Middle frontal gyrus (tissue), 1 donor: ENCODE data around the gene FOXO1.

Experiments
- DNase-seq: peaks from one replicate; pipeline ENCODE4 v3.0.0-alpha.2; 2015; ENCODE audit warnings: low spot score; ENCODE audit errors: extremely low spot score

The FOXO1 gene

DNA sequence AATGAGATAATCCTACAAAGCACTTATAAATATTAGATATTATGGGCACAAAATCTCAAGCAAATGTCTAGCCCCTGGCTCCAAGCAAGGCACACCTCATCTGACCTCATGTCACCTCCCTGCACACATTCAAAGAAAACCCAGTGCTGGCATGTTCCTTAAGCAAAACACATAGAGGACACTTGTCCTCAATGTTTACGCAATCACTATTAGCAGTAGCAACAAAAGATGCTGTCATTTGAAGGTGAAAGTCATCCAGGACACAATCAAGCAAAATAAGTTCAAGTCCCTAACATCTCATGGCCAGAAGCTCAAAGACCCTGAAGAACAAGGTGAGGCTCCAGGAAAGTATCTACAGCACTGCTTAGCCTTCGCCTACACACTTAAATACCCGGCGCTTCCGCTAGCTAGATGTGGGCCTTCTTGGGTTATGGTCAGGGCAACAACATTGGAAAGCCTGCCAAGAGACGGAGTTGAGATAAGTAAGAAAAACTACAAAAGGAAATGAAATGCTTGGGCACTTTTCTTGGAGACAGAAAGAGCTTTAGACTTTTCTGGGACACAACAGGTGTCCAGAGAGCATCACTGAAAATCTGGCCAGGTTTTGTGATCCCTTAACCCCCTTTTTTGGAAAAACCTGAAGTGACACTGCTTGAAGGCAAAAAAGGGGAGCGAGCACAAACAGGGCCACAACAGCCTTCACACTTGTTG is 85.7 kb downstream of the FOXO1 start:
- no peak for DNase-seq

GRCh38 chr13:40579535-40579934 is 86.9 kb downstream of the FOXO1 start:
- no peak for DNase-seq

GRCh38 chr13:40578055-40578454 is 88.4 kb downstream of the FOXO1 start:
- no peak for DNase-seq

- no peak for DNase-seq
Measured at GRCh38 chr13:40576369-40576768, 90.1 kb downstream of the FOXO1 start.

DNA sequence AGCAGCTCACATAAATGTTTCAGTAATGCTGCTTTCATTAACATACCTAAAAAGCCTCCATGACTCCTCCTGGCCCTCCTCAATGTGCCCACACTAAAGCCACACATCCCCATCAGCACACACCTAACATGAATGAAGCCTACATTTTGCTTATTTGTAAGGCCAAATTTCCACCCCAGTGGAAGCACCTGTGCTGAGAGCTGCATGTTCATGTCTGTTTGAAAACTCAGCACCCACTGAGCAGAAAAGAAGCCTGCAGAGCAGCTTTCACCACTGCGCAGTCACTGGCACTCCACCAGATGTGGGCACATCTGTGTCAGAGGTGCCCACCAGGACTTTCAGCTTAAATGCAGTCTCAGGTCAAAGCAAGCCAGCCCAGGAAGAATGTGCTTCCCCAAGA is 93.5 kb downstream of the FOXO1 start:
- DNase-seq: no peak

GRCh38 chr13:40571338-40571963 is 95.0 kb downstream of the FOXO1 start:
- DNase-seq: no peak

- no peak for DNase-seq
Measured at GRCh38 chr13:40570930-40571329, 95.5 kb downstream of the FOXO1 start.

DNA sequence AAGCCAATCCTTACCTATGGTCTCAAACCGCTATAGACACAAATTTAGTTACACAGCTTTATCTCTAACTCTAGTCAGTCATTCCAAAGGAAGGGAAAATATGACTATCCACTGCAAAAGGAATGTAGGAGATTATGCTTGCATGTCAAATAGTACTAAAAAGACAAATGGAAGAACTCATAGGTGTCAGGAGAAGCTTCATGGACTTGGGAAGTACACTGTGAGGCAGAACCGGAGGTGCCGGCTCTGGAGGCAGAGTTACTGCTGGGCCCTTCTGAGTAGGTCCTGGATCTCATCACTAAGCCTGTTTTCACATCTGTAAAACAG is 97.5 kb downstream of the FOXO1 start:
- no peak for DNase-seq

DNA sequence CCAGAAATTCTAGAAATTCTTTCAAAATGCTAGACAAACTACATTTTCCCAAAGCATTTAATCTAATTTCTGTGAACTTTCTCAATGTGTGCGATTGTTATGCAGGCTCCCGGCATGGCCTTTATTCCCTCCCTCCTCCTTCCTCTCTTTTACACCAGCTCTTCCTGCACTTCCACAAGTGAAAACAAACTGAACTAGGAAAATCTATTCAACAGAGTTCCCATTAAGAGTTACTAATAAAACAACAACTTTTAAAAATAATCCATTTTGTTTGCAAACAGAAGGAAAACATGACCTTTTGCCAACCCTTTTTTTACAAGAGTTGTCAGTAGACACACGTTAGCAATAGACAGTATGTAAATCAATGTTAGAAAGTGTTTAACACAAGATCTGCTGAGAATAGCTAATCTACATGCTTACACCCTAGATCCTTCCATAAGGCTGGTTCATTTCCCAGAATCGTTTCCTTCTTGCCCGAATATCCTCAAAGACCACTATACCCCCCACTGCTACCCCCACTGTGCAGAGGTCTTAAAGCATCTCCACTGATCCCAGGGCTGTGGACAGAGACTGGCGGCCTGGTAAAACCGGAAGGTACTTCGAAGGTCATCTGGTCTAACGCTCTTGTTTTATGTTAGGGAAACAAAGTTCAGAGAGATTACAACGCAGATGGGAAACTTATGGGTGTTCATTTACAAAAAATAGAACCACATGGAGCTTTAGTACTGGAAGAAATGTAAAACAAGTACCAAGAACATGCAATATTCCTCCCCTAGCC is 98.0 kb downstream of the FOXO1 start:
- no peak for DNase-seq

DNA sequence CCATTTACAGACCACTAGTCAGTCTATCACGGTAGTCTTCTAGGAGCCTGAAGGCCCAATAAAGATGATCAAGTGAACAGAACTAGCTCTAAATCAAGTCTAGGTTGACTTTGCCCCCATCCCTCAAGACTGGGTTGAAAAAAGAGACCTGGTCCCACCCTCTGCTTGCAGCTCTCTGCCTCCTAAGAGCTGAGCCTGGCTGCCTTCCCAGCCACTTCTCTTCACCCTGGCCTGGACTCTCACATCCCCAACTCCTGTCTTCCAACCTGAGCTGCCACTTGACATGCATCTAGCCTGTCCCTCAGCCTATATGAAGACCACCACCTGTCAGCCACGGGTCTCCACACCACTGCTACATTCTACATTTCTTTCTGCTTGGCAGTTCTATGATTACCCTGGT is 99.6 kb downstream of the FOXO1 start:
- DNase-seq: no peak

GRCh38 chr13:40565282-40566148 is 100.9 kb downstream of the FOXO1 start:
- DNase-seq: no peak

DNA sequence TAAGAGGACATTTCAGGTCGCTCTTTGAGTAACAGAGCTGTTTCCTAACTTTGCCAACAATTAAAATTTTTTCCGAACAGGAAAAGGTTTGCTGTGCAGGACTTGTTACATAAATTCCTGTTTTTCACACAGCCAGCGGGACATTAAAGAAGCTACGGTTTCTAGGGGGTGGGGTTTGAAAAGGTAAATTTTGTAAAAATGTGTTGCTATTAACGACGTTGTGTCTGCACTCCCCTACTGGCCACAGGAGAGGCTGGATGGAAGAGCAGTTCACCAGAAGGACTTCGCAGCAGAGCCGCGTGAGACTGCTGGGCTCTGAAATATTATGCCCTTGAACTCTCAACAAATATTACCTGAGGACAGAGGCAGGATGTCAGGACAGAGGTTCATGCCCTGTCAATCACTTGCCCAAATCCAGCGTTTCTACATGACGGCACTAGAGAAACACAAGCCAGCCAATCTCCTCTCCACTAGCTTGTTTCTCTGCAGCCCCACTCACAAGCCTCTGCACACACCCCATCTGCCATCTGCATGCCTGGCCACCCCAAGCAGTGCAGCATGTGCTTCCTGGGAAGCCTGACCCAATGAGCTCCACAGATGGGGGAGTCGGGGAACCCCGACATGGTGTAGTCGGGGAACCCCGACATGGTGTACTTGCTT is 102.0 kb downstream of the FOXO1 start:
- no peak for DNase-seq

DNA sequence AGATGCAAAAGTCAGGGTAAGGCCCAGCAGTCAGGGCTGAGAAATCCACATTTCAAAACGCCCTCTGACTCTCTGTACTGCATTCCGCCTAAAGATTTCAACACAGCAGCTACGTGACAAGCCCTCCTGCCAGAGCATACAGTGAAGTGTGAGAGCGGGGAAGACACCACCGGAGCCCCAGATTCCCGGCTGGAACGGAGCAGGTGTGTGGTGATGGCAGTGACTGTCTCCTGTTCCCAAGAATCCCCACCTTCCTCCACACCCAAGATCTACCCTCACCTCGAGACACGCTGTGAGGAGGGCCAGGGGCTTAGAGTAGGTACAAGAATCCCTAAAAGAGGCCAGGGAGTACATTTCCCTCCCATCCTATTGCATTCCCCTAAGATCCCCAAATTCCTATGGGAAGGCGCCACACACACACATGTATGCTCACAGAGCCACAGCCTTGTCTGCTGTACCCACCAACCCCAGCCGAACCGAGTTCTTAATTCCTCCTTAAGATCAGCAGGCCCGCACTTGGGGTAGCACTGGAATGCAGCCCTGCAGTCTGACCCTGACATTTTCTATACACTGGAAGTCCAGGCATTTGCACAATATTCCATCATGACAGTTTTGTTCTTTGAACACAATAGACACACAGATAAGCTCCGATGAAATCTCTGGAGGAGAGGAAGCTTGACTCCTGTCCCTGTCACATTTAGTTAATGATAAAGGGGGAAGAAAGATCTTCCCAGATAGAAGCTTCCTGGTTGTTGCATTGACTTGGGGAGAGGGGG is 102.9 kb downstream of the FOXO1 start:
- no peak for DNase-seq

GRCh38 chr13:40562975-40563349 is 103.5 kb downstream of the FOXO1 start:
- no peak for DNase-seq

DNA sequence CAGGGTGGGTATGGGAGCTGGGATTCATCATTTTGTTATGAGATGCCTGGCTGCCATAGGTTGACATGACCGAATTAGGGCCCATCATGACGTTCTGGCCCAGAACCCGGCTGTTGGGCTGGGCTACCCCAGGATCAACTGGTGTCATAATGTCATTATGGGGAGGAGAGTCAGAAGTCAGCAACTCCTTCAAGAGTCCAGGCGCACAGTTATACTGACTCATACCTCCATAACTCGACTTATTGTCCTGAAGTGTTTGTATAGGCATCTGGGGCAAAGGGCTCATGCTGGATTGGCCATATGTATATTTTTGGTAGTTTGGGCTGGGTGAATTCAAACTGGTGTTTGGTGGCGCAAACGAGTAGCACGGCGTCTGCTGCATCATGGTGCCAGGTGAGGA is 106.5 kb downstream of the FOXO1 start:
- DNase-seq: no peak

- no peak for DNase-seq
Measured at GRCh38 chr13:40558656-40559055, 107.8 kb downstream of the FOXO1 start.

- DNase-seq: no peak
Measured at GRCh38 chr13:40556453-40556852, 110.0 kb downstream of the FOXO1 start.

GRCh38 chr13:40553356-40553755 is 113.1 kb downstream of the FOXO1 start:
- no peak for DNase-seq

GRCh38 chr13:40552895-40553294 is 113.5 kb downstream of the FOXO1 start:
- no peak for DNase-seq

GRCh38 chr13:40550130-40550529 is 116.3 kb downstream of the FOXO1 start:
- no peak for DNase-seq
